IPS DF 4.7 (cell line): ENCODE data around the gene RACGAP1.

ENCODE experiments used
- DNase-seq: peaks from one replicate; pipeline ENCODE4 v3.0.0-alpha.2; 2013; ENCODE audit warnings: low spot score; ENCODE audit errors: extremely low read depth

Gene RACGAP1

GRCh38 chr12:49944046-49944445 lies 81.2 kb downstream of the RACGAP1 start:
- DNase-seq, result no peak

- DNase-seq, result no peak
These were observed 81.7 kb downstream of the RACGAP1 start for GRCh38 chr12:49943625-49943960.

- no peak for DNase-seq
These were observed 82.2 kb downstream of the RACGAP1 start for GRCh38 chr12:49942921-49943624.

- no peak for DNase-seq
These were observed 82.8 kb downstream of the RACGAP1 start for GRCh38 chr12:49942512-49942893.

- DNase-seq, result no peak
These were observed 83.5 kb downstream of the RACGAP1 start for GRCh38 chr12:49941556-49942511.

- no peak for DNase-seq
These were observed 85.6 kb downstream of the RACGAP1 start for GRCh38 chr12:49939707-49940106.

- DNase-seq, result no peak
These were observed 86.0 kb downstream of the RACGAP1 start for GRCh38 chr12:49939307-49939706.
